Kidney (tissue), 14 donors: Measurements from ENCODE around the gene FLCN. TPM values are rescaled to one million over a fixed set of nuclear protein-coding genes. Genes with fewer than 3 reads are reported as not detected.

ENCODE experiments used
- DNase-seq, 5 donors: peaks; one replicate each; pipeline ENCODE4 v3.0.0-alpha.2; 2013 to 2020
- FAIRE-seq: peaks from 2 replicates; lab custom pipeline; 2012; peaks lifted over from hg19 to GRCh38; lab: Jason Lieb, UNC
- H3K27ac ChIP-seq, 2 donors: one replicate each; pipeline ENCODE4 v1.7.0; 2013; ENCODE audit warnings: low read depth in 2 of 2, low read length in 2 of 2, inconsistent platforms in 1 of 2
- H3K27me3 ChIP-seq: one replicate; pipeline ENCODE4 v1.7.1; 2013; ENCODE audit warnings: low read length, inconsistent platforms; ENCODE audit not compliant: control insufficient read depth, insufficient read depth
- H3K36me3 ChIP-seq, 3 donors: one replicate each; pipeline versions ENCODE4 v1.7.0 to v1.7.1; 2013; ENCODE audit warnings: low read length in 3 of 3, control low read depth in 1 of 3, inconsistent platforms in 1 of 3; ENCODE audit not compliant: insufficient read depth in 3 of 3, control insufficient read depth in 2 of 3
- H3K4me1 ChIP-seq, 3 donors: one replicate each; pipeline versions ENCODE4 v1.7.0 to v1.7.1; 2013; ENCODE audit warnings: low read length in 3 of 3, inconsistent platforms in 1 of 3, low read depth in 1 of 3; ENCODE audit not compliant: control insufficient read depth in 2 of 3, insufficient read depth in 2 of 3
- H3K4me3 ChIP-seq, 3 donors: one replicate each; pipeline versions ENCODE4 v1.7.0 to v1.8.1; 2013; ENCODE audit warnings: low read length in 3 of 3, control low read depth in 1 of 3, inconsistent platforms in 1 of 3
- H3K9ac ChIP-seq, 3 donors: one replicate each; pipeline versions ENCODE4 v1.7.0 to v1.7.1; 2013; ENCODE audit warnings: low read length in 3 of 3, control low read depth in 1 of 3, inconsistent platforms in 1 of 3
- H3K9me3 ChIP-seq, 3 donors: one replicate each; pipeline versions ENCODE4 v1.7.0 to v1.7.1; 2013; ENCODE audit warnings: low read length in 3 of 3, control low read depth in 1 of 3, inconsistent platforms in 1 of 3; ENCODE audit not compliant: control insufficient read depth in 2 of 3, insufficient read depth in 1 of 3
- intact Hi-C: fragments of 100-400 bp; cut with DNase I; formaldehyde crosslinking; loops from one replicate; pipeline ENCODE4 v1.11.1; 2022
- polyA plus RNA-seq: library from polyadenylated mRNA; stranded (reverse); fragments of 350-450 nt; fragmentation: Illumina TruSeq; extraction: RNeasy Lipid Tissue Mini Kit (QIAGEN cat#74804); gene quantifications from one replicate; pipeline ENCODE4 v1.2.3, GENCODE V29; 2014; ENCODE audit warnings: low read depth, low replicate concordance; ENCODE audit not compliant: insufficient read depth
- total RNA-seq: library from RNA; stranded (reverse); fragmentation: NEBNext Ultra II Directional; extraction: Animal tissue kit (Norgen Biotek cat#: 25700); gene quantifications from one replicate; pipeline ENCODE4 v1.2.1, GENCODE V29; 2021
- TF ChIP-seq, protein P1 (sequence below): IDR thresholded peaks from 3 replicates; pipeline ENCODE4 v1.5.1; 2012; ENCODE audit warnings: mild to moderate bottlenecking, moderate library complexity, borderline replicate concordance; ENCODE audit not compliant: insufficient read depth; ENCODE audit errors: extremely low read depth
- donor health status: control.
- donor health status: control.
- donor health status: control.
- donor health status: control.
- donor health status: control.
- donor health status: DM: yes; HTN: yes; CAD: no.
- donor health status: Normal renal cell carcinoma (clear cell type).

FLCN gene
- total and polyA plus RNA-seq, 2 donors from 2014 or later = 14.2 to 44.4 TPM

DNA sequence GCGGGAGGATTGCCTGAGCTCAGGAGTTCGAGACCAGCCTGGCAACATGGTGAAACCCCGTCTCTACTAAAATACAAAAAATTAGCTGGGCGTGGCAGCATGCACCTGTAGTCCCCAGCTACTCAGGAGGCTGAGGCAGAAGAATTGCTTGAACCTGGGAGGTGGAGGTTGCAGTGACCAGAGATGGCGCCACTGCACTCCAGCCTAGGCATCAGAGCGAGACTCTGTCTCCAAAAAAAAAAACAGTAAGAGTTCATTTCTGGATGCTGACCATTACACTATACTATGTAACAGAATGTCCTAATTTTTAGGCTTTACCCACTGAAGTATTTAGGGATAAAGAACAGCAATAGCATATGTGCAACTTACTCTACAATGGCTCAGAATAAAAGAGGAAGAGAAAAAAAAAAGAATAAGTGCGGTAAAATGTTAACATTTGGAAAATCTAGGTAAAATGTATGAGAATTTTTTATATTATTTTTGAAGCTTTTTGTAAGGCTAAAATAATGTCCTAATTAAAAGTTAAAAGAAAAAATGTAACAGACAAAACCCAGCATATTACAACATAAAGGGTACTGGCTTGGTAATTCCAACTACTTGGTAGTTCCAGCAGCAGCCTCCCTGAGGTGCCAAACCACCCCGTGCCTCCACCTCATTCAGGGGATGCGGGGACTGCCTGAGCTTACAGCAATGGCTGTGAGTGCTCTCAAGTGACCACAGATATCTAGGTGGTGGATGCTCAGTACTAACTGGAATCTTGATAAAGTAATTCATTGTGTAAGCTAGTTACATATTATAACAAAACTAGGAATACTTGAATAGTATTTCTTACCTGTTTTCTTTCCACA is 33.2 kb upstream of the FLCN start:
- no peak for DNase-seq
- Histone ChIP-seq H3K9ac (no peak overlapping the region), H3K27ac (no peak overlapping the region), H3K4me1 (no peaks in the 10 kb centered on the region), H3K27me3 (no peaks in the 10 kb centered on the region), H3K9me3 (no peaks in the 10 kb centered on the region), H3K4me3 (no peak overlapping the region), H3K36me3 (peaks cover 9 to 48% (median 19%) of the 10 kb centered on the region in 3 donors)
- TF ChIP-seq, protein P1, sequence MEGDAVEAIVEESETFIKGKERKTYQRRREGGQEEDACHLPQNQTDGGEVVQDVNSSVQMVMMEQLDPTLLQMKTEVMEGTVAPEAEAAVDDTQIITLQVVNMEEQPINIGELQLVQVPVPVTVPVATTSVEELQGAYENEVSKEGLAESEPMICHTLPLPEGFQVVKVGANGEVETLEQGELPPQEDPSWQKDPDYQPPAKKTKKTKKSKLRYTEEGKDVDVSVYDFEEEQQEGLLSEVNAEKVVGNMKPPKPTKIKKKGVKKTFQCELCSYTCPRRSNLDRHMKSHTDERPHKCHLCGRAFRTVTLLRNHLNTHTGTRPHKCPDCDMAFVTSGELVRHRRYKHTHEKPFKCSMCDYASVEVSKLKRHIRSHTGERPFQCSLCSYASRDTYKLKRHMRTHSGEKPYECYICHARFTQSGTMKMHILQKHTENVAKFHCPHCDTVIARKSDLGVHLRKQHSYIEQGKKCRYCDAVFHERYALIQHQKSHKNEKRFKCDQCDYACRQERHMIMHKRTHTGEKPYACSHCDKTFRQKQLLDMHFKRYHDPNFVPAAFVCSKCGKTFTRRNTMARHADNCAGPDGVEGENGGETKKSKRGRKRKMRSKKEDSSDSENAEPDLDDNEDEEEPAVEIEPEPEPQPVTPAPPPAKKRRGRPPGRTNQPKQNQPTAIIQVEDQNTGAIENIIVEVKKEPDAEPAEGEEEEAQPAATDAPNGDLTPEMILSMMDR = no peak
- intact Hi-C loops = no loop called here
- FAIRE-seq = no peak

GRCh38 chr17:17264430-17264829 is 27.5 kb upstream of the FLCN start:
- Histone ChIP-seq H3K36me3 (peaks cover 15 to 55% (median 38%) of the 10 kb centered on the region in 3 donors), H3K9me3 (no peaks in the 10 kb centered on the region), H3K4me3 (no peak overlapping the region), H3K27me3 (no peaks in the 10 kb centered on the region), H3K4me1 (no peaks in the 10 kb centered on the region), H3K27ac (no peak overlapping the region), H3K9ac (no peak overlapping the region)
- DNase-seq (no peak), FAIRE-seq (no peak)
- TF ChIP-seq, protein P1 = no peak
- intact Hi-C loops = no loop called here

- H3K9ac ChIP-seq = no peak overlapping the region
- H3K36me3 ChIP-seq = peaks cover 6 to 33% (median 27%) of the 10 kb centered on the region in 3 donors
- no peaks in the 10 kb centered on the region for H3K9me3 ChIP-seq
- intact Hi-C loops = no loop called here
- no peak overlapping the region for H3K27ac ChIP-seq
- no peak for DNase-seq
- no peak for FAIRE-seq
- TF ChIP-seq, protein P1 = no peak
- H3K4me1 ChIP-seq = no peaks in the 10 kb centered on the region
- no peak overlapping the region for H3K4me3 ChIP-seq
- no peaks in the 10 kb centered on the region for H3K27me3 ChIP-seq
These were observed 22.0 kb upstream of the FLCN start for GRCh38 chr17:17258998-17259397.
